Type B pancreatic cell (in vitro differentiated cells): Measurements from ENCODE around the gene CTNS. TPM values are rescaled to one million over a fixed set of nuclear protein-coding genes. Genes with fewer than 3 reads are reported as not detected.

Source experiments
- DNase-seq: peaks from one replicate; pipeline ENCODE4 v3.0.0; 2021; ENCODE audit warnings: mixed read lengths; ENCODE audit not compliant: unreplicated experiment; ENCODE audit errors: extremely low spot score
- H3K27ac Mint-ChIP-seq: 2 replicates; pipeline ENCODE4 v1.8.0; 2021; ENCODE audit warnings: mild to moderate bottlenecking, mixed read lengths
- H3K27me3 Mint-ChIP-seq: 2 replicates; pipeline ENCODE4 v1.8.0; 2021; ENCODE audit warnings: mixed read lengths
- H3K36me3 Mint-ChIP-seq: 2 replicates; pipeline ENCODE4 v1.8.0; 2021; ENCODE audit warnings: mixed read lengths
- H3K4me1 Mint-ChIP-seq: one replicate; pipeline ENCODE4 v1.8.0; 2021; ENCODE audit warnings: mixed read lengths; ENCODE audit not compliant: unreplicated experiment
- H3K4me3 Mint-ChIP-seq: 2 replicates; pipeline ENCODE4 v1.8.0; 2021; ENCODE audit warnings: mild to moderate bottlenecking, mixed read lengths
- H3K9me3 Mint-ChIP-seq: 2 replicates; pipeline ENCODE4 v1.8.0; 2021; ENCODE audit warnings: mixed read lengths
- total RNA-seq: library from RNA; stranded (reverse); gene quantifications from 2 replicates; pipeline ENCODE4 v1.2.1, GENCODE V29; 2021; ENCODE audit warnings: low replicate concordance
- TF ChIP-seq, protein P1 (sequence below): fragments of 200-600 bp; sonication (generic); conservative IDR thresholded peaks from 2 replicates; pipeline ENCODE4 v1.5.0; 2021; ENCODE audit warnings: antibody characterized with exemption, mild to moderate bottlenecking

CTNS gene
- total RNA-seq, 1 donor from 2014 or later = 17.5 TPM

- H3K36me3 Mint-ChIP-seq = peaks cover 10% of the 10 kb centered on the region
- H3K4me1 Mint-ChIP-seq = no peaks in the 10 kb centered on the region
- TF ChIP-seq, protein P1, sequence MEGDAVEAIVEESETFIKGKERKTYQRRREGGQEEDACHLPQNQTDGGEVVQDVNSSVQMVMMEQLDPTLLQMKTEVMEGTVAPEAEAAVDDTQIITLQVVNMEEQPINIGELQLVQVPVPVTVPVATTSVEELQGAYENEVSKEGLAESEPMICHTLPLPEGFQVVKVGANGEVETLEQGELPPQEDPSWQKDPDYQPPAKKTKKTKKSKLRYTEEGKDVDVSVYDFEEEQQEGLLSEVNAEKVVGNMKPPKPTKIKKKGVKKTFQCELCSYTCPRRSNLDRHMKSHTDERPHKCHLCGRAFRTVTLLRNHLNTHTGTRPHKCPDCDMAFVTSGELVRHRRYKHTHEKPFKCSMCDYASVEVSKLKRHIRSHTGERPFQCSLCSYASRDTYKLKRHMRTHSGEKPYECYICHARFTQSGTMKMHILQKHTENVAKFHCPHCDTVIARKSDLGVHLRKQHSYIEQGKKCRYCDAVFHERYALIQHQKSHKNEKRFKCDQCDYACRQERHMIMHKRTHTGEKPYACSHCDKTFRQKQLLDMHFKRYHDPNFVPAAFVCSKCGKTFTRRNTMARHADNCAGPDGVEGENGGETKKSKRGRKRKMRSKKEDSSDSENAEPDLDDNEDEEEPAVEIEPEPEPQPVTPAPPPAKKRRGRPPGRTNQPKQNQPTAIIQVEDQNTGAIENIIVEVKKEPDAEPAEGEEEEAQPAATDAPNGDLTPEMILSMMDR = no peak
- no peak overlapping the region for H3K27ac Mint-ChIP-seq
- H3K9me3 Mint-ChIP-seq = no peaks in the 10 kb centered on the region
- no peaks in the 10 kb centered on the region for H3K27me3 Mint-ChIP-seq
- no peak for DNase-seq
- H3K4me3 Mint-ChIP-seq = no peak overlapping the region
These were observed 35.9 kb upstream of the CTNS start for GRCh38 chr17:3600529-3601205.

GRCh38 chr17:3602499-3602898 lies 34.1 kb upstream of the CTNS start:
- Mint-ChIP-seq H3K9me3 (no peaks in the 10 kb centered on the region), H3K36me3 (peaks cover 10% of the 10 kb centered on the region), H3K27me3 (no peaks in the 10 kb centered on the region), H3K27ac (no peak overlapping the region), H3K4me3 (no peak overlapping the region), H3K4me1 (no peaks in the 10 kb centered on the region)
- no peak for DNase-seq
- TF ChIP-seq, protein P1 = peak; percentile 70

DNA sequence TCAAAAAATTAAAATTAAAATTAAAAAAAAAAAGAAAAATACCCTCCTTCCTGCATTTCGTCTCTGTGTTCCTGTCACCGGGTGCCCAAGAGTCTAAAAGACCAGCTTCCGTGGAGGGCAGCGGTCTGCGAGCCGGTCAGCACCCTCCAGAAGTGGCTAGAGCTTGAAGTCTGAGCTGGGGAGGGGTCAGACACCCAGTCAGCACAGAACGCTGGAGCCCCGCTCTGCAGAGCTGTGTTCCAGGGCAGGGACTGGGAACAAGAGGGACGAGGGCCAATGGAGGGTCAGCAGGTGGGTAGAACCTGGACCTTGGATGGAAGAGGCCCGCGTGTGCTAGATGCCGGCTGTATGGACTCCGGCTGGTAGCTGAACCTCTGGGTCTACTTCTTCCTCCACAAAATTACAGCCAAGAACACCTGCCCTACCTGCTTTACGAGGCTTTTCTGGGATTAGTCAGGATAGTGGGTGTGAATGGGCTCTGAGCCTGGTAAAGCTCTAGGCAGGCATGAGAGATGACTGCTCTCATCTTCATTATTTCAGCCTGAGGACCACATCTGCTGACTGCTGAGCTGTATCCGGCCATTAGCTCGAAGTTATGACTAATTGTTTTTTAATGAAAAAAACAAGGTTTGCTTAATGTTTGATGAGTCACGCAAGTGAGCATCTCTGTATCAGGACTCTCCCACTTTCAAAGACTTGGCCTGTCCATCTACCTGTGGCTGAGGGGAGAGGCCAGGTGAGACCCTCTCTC lies 33.3 kb upstream of the CTNS start:
- peaks cover 12% of the 10 kb centered on the region for H3K36me3 Mint-ChIP-seq

DNA sequence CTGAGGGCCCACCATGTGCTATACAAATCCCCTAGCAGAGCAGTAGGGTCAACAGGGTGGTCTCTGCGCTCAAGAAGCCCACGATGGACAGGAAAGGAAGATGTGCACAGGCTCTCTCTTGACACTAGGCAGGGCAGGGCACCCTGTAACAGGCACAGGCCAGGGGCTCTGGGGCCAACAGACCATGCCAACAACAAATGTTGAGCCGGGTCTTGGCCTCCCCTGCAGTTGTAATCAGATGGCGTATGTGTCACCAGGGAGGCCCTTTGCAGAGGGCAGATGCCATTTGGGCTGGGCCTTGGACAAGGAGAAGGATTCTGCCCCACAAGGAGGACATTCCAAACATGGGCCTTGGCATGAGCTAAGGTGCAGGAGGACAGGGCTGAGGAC lies 32.7 kb upstream of the CTNS start:
- Mint-ChIP-seq H3K27me3 (no peaks in the 10 kb centered on the region), H3K36me3 (peaks cover 14% of the 10 kb centered on the region)

More for the DNA sequence above, 33.3 kb upstream of the CTNS start:
- Mint-ChIP-seq H3K27me3 (no peaks in the 10 kb centered on the region), H3K4me1 (no peaks in the 10 kb centered on the region), H3K27ac (no peak overlapping the region), H3K4me3 (no peak overlapping the region), H3K9me3 (no peaks in the 10 kb centered on the region)
- no peak for DNase-seq
- TF ChIP-seq, protein P1 = no peak

DNA sequence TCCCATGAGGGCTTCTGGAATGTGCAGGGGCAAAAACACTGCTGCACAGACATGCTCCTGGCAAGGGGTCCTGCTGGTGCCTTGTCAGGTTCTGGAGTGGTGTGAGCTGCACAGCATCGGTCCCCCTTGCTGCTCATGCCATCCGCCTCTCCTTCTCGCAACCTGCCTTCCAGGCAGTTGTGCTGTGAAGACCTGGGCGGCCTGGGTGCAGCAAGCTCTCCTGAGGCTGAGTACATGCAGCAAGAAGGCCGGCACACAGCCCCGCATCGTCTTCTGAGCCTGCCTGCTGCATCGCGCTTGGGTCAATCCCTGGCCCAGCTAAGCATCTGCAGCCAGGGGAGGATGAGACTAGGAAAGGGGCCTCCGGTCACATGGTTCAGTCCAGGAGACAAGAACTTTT lies 26.9 kb upstream of the CTNS start:
- Mint-ChIP-seq H3K4me1 (no peaks in the 10 kb centered on the region), H3K36me3 (peaks cover 13% of the 10 kb centered on the region), H3K4me3 (no peak overlapping the region), H3K9me3 (no peaks in the 10 kb centered on the region), H3K27ac (no peak overlapping the region), H3K27me3 (no peaks in the 10 kb centered on the region)
- TF ChIP-seq, protein P1 = no peak
- no peak for DNase-seq

More for the DNA sequence above, 32.7 kb upstream of the CTNS start:
- no peak overlapping the region for H3K4me3 Mint-ChIP-seq
- TF ChIP-seq, protein P1 = no peak
- no peak overlapping the region for H3K27ac Mint-ChIP-seq
- H3K4me1 Mint-ChIP-seq = no peaks in the 10 kb centered on the region
- no peaks in the 10 kb centered on the region for H3K9me3 Mint-ChIP-seq
- no peak for DNase-seq
